ENCODE data around the gene PPP1R9B.
A peak's percentile ranks its signal among the peaks of the same experiment; 100 is the strongest.

Gene PPP1R9B

GRCh38 chr17:50145532-50146229 is 4.8 kb downstream of the PPP1R9B start:
- H3K27me3 ChIP-seq (ENCODE audit: control insufficient read depth, low read length): no peaks in the 10 kb centered on the region
- peaks cover 87% of the 10 kb centered on the region for H3K36me3 ChIP-seq (ENCODE audit: control insufficient read depth, low read length)
- peaks cover 72% of the 10 kb centered on the region for H3K4me1 ChIP-seq (ENCODE audit: control insufficient read depth, low read length)
- H3K9me2 ChIP-seq (replicated peaks; ENCODE audit: control insufficient read depth, low read length): no peaks in the 10 kb centered on the region
- peak overlapping the region; percentile 96; the same call in 1 of the 2 replicates for H3K27ac ChIP-seq (ENCODE audit: low read depth, low read length)
- peak overlapping the region; percentile 86 for H3K4me2 ChIP-seq (ENCODE audit: low read length)
- H3K79me2 ChIP-seq (ENCODE audit: control insufficient read depth, low read length): peaks cover 88% of the 10 kb centered on the region
- H3K9me3 ChIP-seq (ENCODE audit: control insufficient read depth, insufficient read depth, low read length): no peaks in the 10 kb centered on the region
- peaks cover 6% of the 10 kb centered on the region; the same call in 1 of the 2 replicates for H3F3A ChIP-seq (ENCODE audit: control insufficient read depth, insufficient read depth)
- H4K20me1 ChIP-seq (ENCODE audit: control insufficient read depth, insufficient read depth, low read depth, low read length): 0 out of 2 replicates have a peak, but pooled peaks cover 8% of the 10 kb centered on the region
- TF ChIP-seq EZH2phosphoT487 (IDR thresholded peaks at IDR 0.05; ENCODE audit: borderline replicate concordance, low read length) (no peak), CTCF (IDR thresholded peaks at IDR 0.05; ENCODE audit: low read depth, low read length, poor library complexity, severe bottlenecking) (no peak)
- peak overlapping the region; percentile 90; the same call in 1 of the 2 replicates for H3K4me3 ChIP-seq (ENCODE audit: low read length)

- Histone ChIP-seq H3K36me3 (ENCODE audit: control insufficient read depth, low read length) (peaks cover 90% of the 10 kb centered on the region), H3K4me2 (ENCODE audit: low read length) (peak overlapping the region; percentile 86), H3K27ac (ENCODE audit: low read depth, low read length) (0 out of 2 replicates have a peak overlapping the region, but pooled peaks have one; percentile 12), H3F3A (ENCODE audit: control insufficient read depth, insufficient read depth) (peaks cover 8% of the 10 kb centered on the region; the same call in 1 of the 2 replicates), H4K20me1 (ENCODE audit: control insufficient read depth, insufficient read depth, low read depth, low read length) (peaks cover 10% of the 10 kb centered on the region; the same call in 1 of the 2 replicates), H3K27me3 (ENCODE audit: control insufficient read depth, low read length) (no peaks in the 10 kb centered on the region), H3K4me3 (ENCODE audit: low read length) (peak overlapping the region; percentile 8), H3K9me2 (replicated peaks; ENCODE audit: control insufficient read depth, low read length) (no peaks in the 10 kb centered on the region), H3K4me1 (ENCODE audit: control insufficient read depth, low read length) (peaks cover 79% of the 10 kb centered on the region), H3K9me3 (ENCODE audit: control insufficient read depth, insufficient read depth, low read length) (no peaks in the 10 kb centered on the region), H3K79me2 (ENCODE audit: control insufficient read depth, low read length) (peaks cover 81% of the 10 kb centered on the region)
- TF ChIP-seq EZH2phosphoT487 (IDR thresholded peaks at IDR 0.05; ENCODE audit: borderline replicate concordance, low read length): no peak
- TF ChIP-seq CTCF (IDR thresholded peaks at IDR 0.05; ENCODE audit: low read depth, low read length, poor library complexity, severe bottlenecking): no peak
These were observed 5.5 kb downstream of the PPP1R9B start for GRCh38 chr17:50144845-50145531.

- no peaks in the 10 kb centered on the region for H3K9me3 ChIP-seq (ENCODE audit: control insufficient read depth, insufficient read depth, low read length)
- peaks cover 79% of the 10 kb centered on the region for H3K79me2 ChIP-seq (ENCODE audit: control insufficient read depth, low read length)
- peak overlapping the region; percentile 86 for H3K4me2 ChIP-seq (ENCODE audit: low read length)
- H3K4me3 ChIP-seq (ENCODE audit: low read length): peak overlapping the region; percentile 8
- no peak overlapping the region for H3K27ac ChIP-seq (ENCODE audit: low read depth, low read length)
- peaks cover 92% of the 10 kb centered on the region for H3K36me3 ChIP-seq (ENCODE audit: control insufficient read depth, low read length)
- H3K27me3 ChIP-seq (ENCODE audit: control insufficient read depth, low read length): no peaks in the 10 kb centered on the region
- peaks cover 14% of the 10 kb centered on the region for H4K20me1 ChIP-seq (ENCODE audit: control insufficient read depth, insufficient read depth, low read depth, low read length)
- peaks cover 83% of the 10 kb centered on the region for H3K4me1 ChIP-seq (ENCODE audit: control insufficient read depth, low read length)
- H3F3A ChIP-seq (ENCODE audit: control insufficient read depth, insufficient read depth): peaks cover 8% of the 10 kb centered on the region; the same call in 1 of the 2 replicates
- no peaks in the 10 kb centered on the region for H3K9me2 ChIP-seq (replicated peaks; ENCODE audit: control insufficient read depth, low read length)
- no peak for TF ChIP-seq EZH2phosphoT487 (IDR thresholded peaks at IDR 0.05; ENCODE audit: borderline replicate concordance, low read length)
- TF ChIP-seq CTCF (IDR thresholded peaks at IDR 0.05; ENCODE audit: low read depth, low read length, poor library complexity, severe bottlenecking): no peak
These were observed 6.1 kb downstream of the PPP1R9B start for GRCh38 chr17:50144355-50144754.
